HG03066 (cell line): ENCODE results near the gene DSTN.

ENCODE experiments used
- ATAC-seq: cut with Tn5 transposase; IDR thresholded peaks from one replicate; pipeline ENCODE4 v1.9.1; 2021; ENCODE audit warnings: low read depth; ENCODE audit not compliant: unreplicated experiment

DSTN gene

GRCh38 chr20:17635332-17636244 lies 65.7 kb downstream of the DSTN start:
- no peak for ATAC-seq

GRCh38 chr20:17636523-17637412 lies 66.9 kb downstream of the DSTN start:
- ATAC-seq, result no peak

- ATAC-seq, result no peak
Measured at GRCh38 chr20:17637413-17637780, 67.5 kb downstream of the DSTN start.

- ATAC-seq, result no peak
Measured at GRCh38 chr20:17637985-17638640, 68.2 kb downstream of the DSTN start.

- no peak for ATAC-seq
Measured at GRCh38 chr20:17638835-17639407, 69.0 kb downstream of the DSTN start.

GRCh38 chr20:17640146-17640874 lies 70.4 kb downstream of the DSTN start:
- ATAC-seq, result no peak

- ATAC-seq, result no peak
Measured at GRCh38 chr20:17640875-17641378, 71.1 kb downstream of the DSTN start.

GRCh38 chr20:17641520-17641964 lies 71.7 kb downstream of the DSTN start:
- no peak for ATAC-seq

GRCh38 chr20:17641993-17642392 lies 72.1 kb downstream of the DSTN start:
- no peak for ATAC-seq

GRCh38 chr20:17642404-17643269 lies 72.8 kb downstream of the DSTN start:
- ATAC-seq, result no peak

- ATAC-seq, result no peak
Measured at GRCh38 chr20:17643531-17644188, 73.8 kb downstream of the DSTN start.

- no peak for ATAC-seq
Measured at GRCh38 chr20:17644451-17644850, 74.6 kb downstream of the DSTN start.

- ATAC-seq, result no peak
Measured at GRCh38 chr20:17645010-17645409, 75.1 kb downstream of the DSTN start.

- no peak for ATAC-seq
Measured at GRCh38 chr20:17645546-17646208, 75.8 kb downstream of the DSTN start.

- no peak for ATAC-seq
Measured at GRCh38 chr20:17646209-17646960, 76.5 kb downstream of the DSTN start.

- no peak for ATAC-seq
Measured at GRCh38 chr20:17646961-17647301, 77.1 kb downstream of the DSTN start.
